H1 (cell line): ENCODE measurements around the gene ZNF407. TPM values are rescaled to one million over a fixed set of nuclear protein-coding genes. Genes with fewer than 3 reads are reported as not detected.

ENCODE experiments used
- CTCF ChIA-PET: fragments of 300-600 bp; sonication (Branson Sonifier 250); formaldehyde crosslinking; loops from one replicate; lab custom pipeline; 2021; ENCODE audit not compliant: partially characterized antibody; lab: Charles Lee
- POLR2A ChIA-PET: fragments of 300-600 bp; sonication (Branson Sonifier 250); formaldehyde crosslinking; loops from one replicate; lab custom pipeline; 2021; ENCODE audit warnings: inconsistent platforms; ENCODE audit not compliant: partially characterized antibody; lab: Charles Lee
- DNase-seq, 2 experiments: peaks; one replicate each; pipeline versions ENCODE4 v3.0.0 to v3.0.0-alpha.2; 2010 to 2022; ENCODE audit warnings: low spot score in 2 of 2, low read depth in 1 of 2, mixed read lengths in 1 of 2
- FAIRE-seq: peaks from 2 replicates; lab custom pipeline; 2011; peaks lifted over from hg19 to GRCh38; lab: Jason Lieb, UNC
- H2AFZ ChIP-seq: 2 replicates; pipeline ENCODE4 v1.8.1; 2012; ENCODE audit warnings: low read length, inconsistent platforms
- H2AK5ac ChIP-seq: 2 replicates; pipeline ENCODE4 v1.6.1; 2013; ENCODE audit warnings: low read depth, low read length
- H2BK120ac ChIP-seq: replicated peaks from 2 replicates; pipeline ENCODE3; 2013; ENCODE audit warnings: low read depth, low read length, inconsistent platforms
- H2BK12ac ChIP-seq: 2 replicates; pipeline ENCODE4 v1.6.1; 2013; ENCODE audit warnings: low read depth, low read length
- H2BK15ac ChIP-seq: 2 replicates; pipeline ENCODE4 v1.6.1; 2013; ENCODE audit warnings: low read length
- H2BK20ac ChIP-seq: 2 replicates; pipeline ENCODE4 v1.6.1; 2013; ENCODE audit warnings: low read length
- H2BK5ac ChIP-seq: 2 replicates; pipeline ENCODE4 v1.6.1; 2013; ENCODE audit warnings: low read depth, low read length
- H3K14ac ChIP-seq: 2 replicates; pipeline ENCODE4 v1.6.1; 2013; ENCODE audit warnings: inconsistent platforms; ENCODE audit not compliant: insufficient read length
- H3K18ac ChIP-seq: 2 replicates; pipeline ENCODE4 v1.6.1; 2013; ENCODE audit warnings: low read length; ENCODE audit errors: extremely low read depth
- H3K23ac ChIP-seq: 2 replicates; pipeline ENCODE4 v1.6.1; 2013; ENCODE audit warnings: inconsistent platforms; ENCODE audit not compliant: insufficient read length
- H3K23me2 ChIP-seq: 2 replicates; pipeline ENCODE4 v1.6.1; 2013; ENCODE audit warnings: low read depth, low read length
- H3K27ac ChIP-seq: 2 replicates; pipeline ENCODE4 v1.6.1; 2011; ENCODE audit warnings: low read depth, low read length, inconsistent platforms
- H3K27me3 ChIP-seq, 4 experiments: replicated peaks in 1 of 4; 1 replicate in 1 of 4; 2 replicates in 3 of 4; pipeline versions ENCODE4 v1.6.1 to v1.8.1; 2011 to 2013; ENCODE audit warnings: low read length in 3 of 4, mild to moderate bottlenecking in 3 of 4, inconsistent platforms in 2 of 4, mixed read lengths in 2 of 4, moderate library complexity in 1 of 4; ENCODE audit not compliant: control insufficient read depth in 3 of 4, insufficient read depth in 3 of 4; ENCODE audit errors: extremely low read depth in 1 of 4
- H3K36me3 ChIP-seq, 4 experiments: 2 replicates each; pipeline versions ENCODE4 v1.6.1 to v1.8.1; 2011 to 2013; ENCODE audit warnings: mild to moderate bottlenecking in 4 of 4, low read length in 3 of 4, moderate library complexity in 2 of 4, control low read depth in 1 of 4, inconsistent platforms in 1 of 4; ENCODE audit not compliant: insufficient read depth in 4 of 4, control insufficient read depth in 2 of 4
- H3K4ac ChIP-seq: replicated peaks from 2 replicates; pipeline ENCODE3; 2013; ENCODE audit warnings: low read length, low read depth, mixed read lengths, inconsistent platforms; ENCODE audit not compliant: insufficient read length
- H3K4me1 ChIP-seq, 4 experiments: replicated peaks in 1 of 4; 1 replicate in 1 of 4; 2 replicates in 3 of 4; pipeline versions ENCODE4 v1.6.1 to v1.8.1; 2011 to 2013; ENCODE audit warnings: low read length in 3 of 4, inconsistent platforms in 2 of 4, mixed read lengths in 1 of 4; ENCODE audit not compliant: insufficient read depth in 4 of 4, control insufficient read depth in 3 of 4
- H3K4me2 ChIP-seq, 2 experiments: 2 replicates each; pipeline versions ENCODE4 v1.6.1 to v1.8.1; 2011 to 2013; ENCODE audit warnings: low read depth in 2 of 2, low read length in 2 of 2, control low read depth in 1 of 2, inconsistent platforms in 1 of 2, mild to moderate bottlenecking in 1 of 2; ENCODE audit not compliant: insufficient read depth in 1 of 2
- H3K4me3 ChIP-seq, 4 experiments: fragments of 200-600, 300-600 bp in 1 of 4; sonication (generic), shearing (Covaris generic), sonication (Bioruptor Twin) in 1 of 4; 2 replicates each; pipeline versions ENCODE4 v1.5.1 to v1.8.1; 2011 to 2016; ENCODE audit warnings: low read length in 4 of 4, low read depth in 3 of 4, control low read depth in 2 of 4, inconsistent platforms in 2 of 4, mild to moderate bottlenecking in 2 of 4, mixed read lengths in 1 of 4, moderate library complexity in 1 of 4; ENCODE audit not compliant: insufficient read depth in 2 of 4; ENCODE audit errors: extremely low read depth in 1 of 4
- H3K56ac ChIP-seq: replicated peaks from 2 replicates; pipeline ENCODE3; 2013; ENCODE audit warnings: low read depth, mild to moderate bottlenecking, mixed read lengths, low read length, inconsistent platforms; ENCODE audit not compliant: insufficient read length
- H3K79me1 ChIP-seq: 2 replicates; pipeline ENCODE4 v1.6.1; 2013; ENCODE audit warnings: low read depth, low read length, control low read depth
- H3K79me2 ChIP-seq, 2 experiments: 2 replicates each; pipeline versions ENCODE4 v1.6.1 to v1.8.1; 2012 to 2013; ENCODE audit warnings: low read length in 2 of 2, mild to moderate bottlenecking in 2 of 2, inconsistent platforms in 1 of 2; ENCODE audit not compliant: insufficient read depth in 2 of 2, control insufficient read depth in 1 of 2
- H3K9ac ChIP-seq, 4 experiments: replicated peaks in 1 of 4; 1 replicate in 1 of 4; 2 replicates in 3 of 4; pipeline versions ENCODE4 v1.6.1 to v1.8.1; 2011 to 2013; ENCODE audit warnings: low read depth in 3 of 4, low read length in 3 of 4, control low read depth in 2 of 4, mild to moderate bottlenecking in 2 of 4, moderate library complexity in 2 of 4, inconsistent platforms in 1 of 4; ENCODE audit errors: extremely low read depth in 1 of 4
- H3K9me3 ChIP-seq, 2 experiments: 2 replicates each; pipeline versions ENCODE4 v1.6.1 to v1.8.1; 2012 to 2013; ENCODE audit warnings: mild to moderate bottlenecking in 2 of 2, moderate library complexity in 2 of 2, control low read depth in 1 of 2, inconsistent platforms in 1 of 2, low read depth in 1 of 2, low read length in 1 of 2, mixed read lengths in 1 of 2; ENCODE audit not compliant: insufficient read depth in 2 of 2
- H4K20me1 ChIP-seq, 2 experiments: replicated peaks in 1 of 2; 2 replicates each; pipeline versions ENCODE3 to v1.8.1; 2011 to 2013; ENCODE audit warnings: inconsistent platforms in 2 of 2, low read length in 2 of 2, mild to moderate bottlenecking in 1 of 2; ENCODE audit not compliant: insufficient read depth in 2 of 2, control insufficient read depth in 1 of 2
- H4K5ac ChIP-seq: 2 replicates; pipeline ENCODE4 v1.6.1; 2013; ENCODE audit warnings: low read length, low read depth, mixed read lengths, inconsistent platforms; ENCODE audit not compliant: insufficient read length
- H4K8ac ChIP-seq: 2 replicates; pipeline ENCODE4 v1.8.0; 2013; ENCODE audit warnings: mild to moderate bottlenecking, moderate library complexity, low read length, inconsistent platforms; ENCODE audit not compliant: insufficient read depth; ENCODE audit errors: extremely low read depth
- H4K91ac ChIP-seq: replicated peaks from 2 replicates; pipeline ENCODE3; 2013; ENCODE audit warnings: low read length, mixed read lengths, inconsistent platforms; ENCODE audit not compliant: insufficient read length
- ATF3 ChIP-seq: IDR thresholded peaks from 2 replicates; pipeline ENCODE4 v1.6.1; 2011; ENCODE audit warnings: low read depth, mild to moderate bottlenecking, low read length; ENCODE audit not compliant: insufficient read depth
- CBX8 ChIP-seq: fragments of 300-800, 300-1000 bp; sonication (generic); IDR thresholded peaks from 2 replicates; pipeline ENCODE4 v1.7.1; 2016; ENCODE audit warnings: low read depth, low read length, borderline replicate concordance
- CHD1 ChIP-seq: IDR thresholded peaks from 2 replicates; pipeline ENCODE4 v1.6.1; 2012; ENCODE audit warnings: low read depth, low read length, improper control_type of control experiment
- CTBP2 ChIP-seq: IDR thresholded peaks from 2 replicates; pipeline ENCODE4 v1.7.0; 2011; ENCODE audit warnings: borderline replicate concordance, mild to moderate bottlenecking, moderate library complexity, mixed read lengths, low read length; ENCODE audit not compliant: insufficient read depth, insufficient read length
- FOSL1 ChIP-seq: IDR thresholded peaks from 2 replicates; pipeline ENCODE4 v1.6.1; 2011; ENCODE audit warnings: mild to moderate bottlenecking, low read depth, low read length, moderate library complexity; ENCODE audit not compliant: insufficient read depth
- HDAC2 ChIP-seq, 2 experiments: fragments of 300-600 bp in 1 of 2; sonication (generic) in 1 of 2; IDR thresholded peaks; 2 replicates each; pipeline ENCODE4 v1.6.1; 2011 to 2012; ENCODE audit warnings: low read depth in 2 of 2, low read length in 2 of 2, mild to moderate bottlenecking in 2 of 2, moderate library complexity in 2 of 2, borderline replicate concordance in 1 of 2, inconsistent platforms in 1 of 2
- MAFK ChIP-seq: IDR thresholded peaks from 2 replicates; pipeline ENCODE4 v1.6.1; 2012; ENCODE audit warnings: low read depth, mild to moderate bottlenecking, improper control_type of control experiment, low read length
- POLR2AphosphoS5 ChIP-seq: IDR thresholded peaks from 2 replicates; pipeline ENCODE4 v1.6.1; 2011; ENCODE audit warnings: low read depth, low read length
- RBBP5 ChIP-seq: IDR thresholded peaks from 2 replicates; pipeline ENCODE4 v1.7.1; 2012; ENCODE audit warnings: low read depth, mild to moderate bottlenecking, inconsistent platforms, low read length, moderate library complexity, borderline replicate concordance
- SP4 ChIP-seq: IDR thresholded peaks from 2 replicates; pipeline ENCODE4 v1.6.1; 2012; ENCODE audit warnings: low read length, inconsistent platforms
- SRF ChIP-seq: IDR thresholded peaks from 2 replicates; pipeline ENCODE4 v1.6.1; 2011; ENCODE audit warnings: mild to moderate bottlenecking, low read depth, low read length, moderate library complexity
- WGBS, 2 experiments: shearing (Covaris generic) in 1 of 2; methylation state at CpG; one replicate each; pipeline versions ENCODE4 v1.1.6 to v1.1.7; 2013 to 2015; ENCODE audit warnings: low lambda C conversion rate in 2 of 2, mixed read lengths in 2 of 2, inconsistent platforms in 1 of 2, low coverage in 1 of 2, missing lambda C conversion rate in 1 of 2; ENCODE audit not compliant: insufficient replicate concordance in 2 of 2, insufficient coverage in 1 of 2, insufficient read length in 1 of 2; ENCODE audit errors: extremely low coverage in 1 of 2, missing lambda C conversion rate in 1 of 2; 5-methylcytosine and 5-hydroxymethylcytosine counted together
- polyA plus RNA-seq, 7 experiments: library from polyadenylated mRNA; depleted of rRNA in 3 of 7; stranded (reverse) in 5 of 7; unstranded in 2 of 7; fragments of >200 nt in 5 of 7; fragments of 200-250 nt in 2 of 7; gene quantifications; 1 replicate in 5 of 7; 2 replicates in 1 of 7; 4 replicates in 1 of 7; pipeline versions ENCODE4 v1.2.1 to v1.2.3, GENCODE V29; 2011 to 2013; ENCODE audit warnings: missing spikeins in 2 of 7, mixed read lengths in 2 of 7
- total RNA-seq: library from RNA; stranded (reverse); fragmentation: NEBNext Ultra II Directional; extraction: Animal tissue kit (Norgen Biotek cat#: 25700); gene quantifications from 2 replicates; pipeline ENCODE4 v1.2.1, GENCODE V29; 2021

Gene ZNF407
- total and polyA plus RNA-seq, 2 of the 8 experiments (the other 6 are each of a cell fraction or from before 2014, with no cell fraction given): 1.5 to 6.8 TPM

- no peak overlapping the region for H2BK120ac ChIP-seq
- WGBS, 2 experiments: 94% methylated on average over 8 of the region's 9 CpGs; no CpG with 5 or more reads in 1 of the 2 experiments
- no peak overlapping the region for H4K8ac ChIP-seq
- H3K18ac ChIP-seq: no peak overlapping the region
- H2AK5ac ChIP-seq: no peak overlapping the region
- H3K4me2 ChIP-seq: no peak overlapping the region
- no peak overlapping the region for H3K9ac ChIP-seq
- H3K79me2 ChIP-seq: no peaks in the 10 kb centered on the region
- no peak overlapping the region for H3K4me3 ChIP-seq
- H3K23me2 ChIP-seq: no peaks in the 10 kb centered on the region
- H3K4me1 ChIP-seq: peaks cover 0 to 4% (median 0%) of the 10 kb centered on the region in 4 experiments; a peak in 2 of 7 replicates
- H2BK20ac ChIP-seq: no peak overlapping the region
- no peak overlapping the region for H4K5ac ChIP-seq
- H2AFZ ChIP-seq: no peak overlapping the region
- no peak overlapping the region for H3K4ac ChIP-seq
- H3K23ac ChIP-seq: no peak overlapping the region
- CTCF ChIA-PET: interaction anchor here (1.0 to 1.2 kb wide), 3 partner anchors 12 to 1275 kb away, joined by 3 to 4 read pairs (median 3); no protein-coding TSS in a partner anchor
- DNase-seq (peak in 1 of 2 experiments; percentile 30), FAIRE-seq (no peak)
- no peak overlapping the region for H4K91ac ChIP-seq
- no peak overlapping the region for H2BK15ac ChIP-seq
- no peak overlapping the region for H3K56ac ChIP-seq
- no peaks in the 10 kb centered on the region for H3K27me3 ChIP-seq
- POLR2A ChIA-PET: no interaction called here
- H3K27ac ChIP-seq: no peak overlapping the region
- H3K36me3 ChIP-seq: no peaks in the 10 kb centered on the region
- H3K14ac ChIP-seq: no peak overlapping the region
- no peak overlapping the region for H2BK5ac ChIP-seq
- no peaks in the 10 kb centered on the region for H3K79me1 ChIP-seq
- peaks cover 4 to 7% of the 10 kb centered on the region in 2 experiments; a peak in 2 of 4 replicates for H3K9me3 ChIP-seq
- H2BK12ac ChIP-seq: no peak overlapping the region
- no peaks in the 10 kb centered on the region for H4K20me1 ChIP-seq
- TF ChIP-seq MAFK: no peak
- no peak for TF ChIP-seq FOSL1
- no peak for TF ChIP-seq SP4
- no peak for TF ChIP-seq SRF
- TF ChIP-seq HDAC2 (IDR thresholded peaks at IDR 0.05; ENCODE audit: borderline replicate concordance in 1 of 2, low read depth in 2 of 2, low read length in 2 of 2): no peak
- TF ChIP-seq CBX8: no peak
- no peak for TF ChIP-seq CHD1
- TF ChIP-seq RBBP5: no peak
- TF ChIP-seq POLR2AphosphoS5: no peak
- no peak for TF ChIP-seq ATF3
- no peak for TF ChIP-seq CTBP2
Measured at GRCh38 chr18:75073654-75074053, 476.0 kb downstream of the ZNF407 start.
